NK-92 (cell line): ENCODE measurements around the gene ITGB2.
"Not testable (repeated sequence)": the region's sequence is repeated elsewhere in the genome, so short reads cannot be mapped to it uniquely, and the experiment has no call there.

Experiments
- DNase-seq: peaks from one replicate; lab custom pipeline; 2025; ENCODE audit not compliant: unreplicated experiment; lab: John Stamatoyannopoulos, UW

ITGB2 gene

DNA sequence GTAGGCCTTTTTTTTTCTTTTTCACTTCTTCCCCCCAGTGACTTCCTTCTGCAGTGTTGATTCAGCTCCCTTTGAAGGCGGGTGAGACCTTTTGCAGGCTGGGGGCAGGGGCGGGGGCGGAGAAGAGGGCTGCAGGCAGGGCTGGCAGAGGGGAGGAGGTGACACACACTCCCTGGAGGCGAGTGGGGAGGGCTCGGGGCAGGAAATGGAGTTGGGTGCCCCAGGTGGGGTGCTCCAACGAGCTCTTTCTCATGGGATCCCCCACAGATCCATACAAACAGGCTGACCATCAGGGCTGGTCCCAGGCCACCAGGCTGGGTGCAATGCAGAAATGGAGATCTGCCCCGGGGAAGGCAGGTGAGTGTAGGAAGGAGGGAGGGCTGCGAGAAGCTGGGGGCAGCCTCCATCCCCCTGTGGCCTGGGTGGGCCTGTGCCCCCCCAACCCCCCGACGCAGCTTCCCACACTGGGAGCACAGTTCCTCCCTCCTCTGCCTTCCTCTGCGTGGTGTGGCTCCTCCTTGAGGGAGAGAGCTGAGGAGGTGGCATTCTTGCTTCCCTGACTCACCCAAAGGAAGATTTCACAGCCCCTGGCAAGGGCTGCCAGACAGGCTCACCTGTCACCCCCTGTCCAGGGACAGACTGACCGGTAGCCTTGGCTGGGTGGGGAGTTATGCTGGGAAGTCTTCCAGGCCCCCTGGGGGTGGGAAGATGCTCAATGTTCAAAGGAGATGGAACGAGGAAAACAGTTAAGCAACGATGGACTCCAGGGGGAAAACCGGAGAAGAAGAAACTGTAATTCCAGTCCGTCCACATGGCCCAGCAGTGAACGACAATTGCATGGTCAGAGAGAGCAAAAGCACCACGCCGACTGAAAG lies 7.1 kb upstream of the ITGB2 start:
- DNase-seq: no peak

DNA sequence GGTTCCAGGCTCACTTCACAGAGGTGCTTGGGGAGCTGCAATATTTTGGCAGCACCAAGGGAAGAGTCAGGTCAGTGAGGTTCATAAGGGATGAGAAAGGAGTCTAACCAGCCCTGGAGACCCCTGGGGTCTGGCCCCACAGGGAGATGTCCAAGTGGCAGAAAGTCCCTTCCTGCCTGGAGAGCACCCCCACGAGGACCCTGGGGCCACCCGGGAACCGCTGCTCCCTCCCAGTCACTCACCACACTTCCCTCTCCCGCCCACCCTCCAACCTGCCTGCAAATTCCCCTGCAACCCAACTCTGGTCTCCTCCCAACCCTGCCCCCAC lies 6.5 kb upstream of the ITGB2 start:
- DNase-seq: no peak

DNA sequence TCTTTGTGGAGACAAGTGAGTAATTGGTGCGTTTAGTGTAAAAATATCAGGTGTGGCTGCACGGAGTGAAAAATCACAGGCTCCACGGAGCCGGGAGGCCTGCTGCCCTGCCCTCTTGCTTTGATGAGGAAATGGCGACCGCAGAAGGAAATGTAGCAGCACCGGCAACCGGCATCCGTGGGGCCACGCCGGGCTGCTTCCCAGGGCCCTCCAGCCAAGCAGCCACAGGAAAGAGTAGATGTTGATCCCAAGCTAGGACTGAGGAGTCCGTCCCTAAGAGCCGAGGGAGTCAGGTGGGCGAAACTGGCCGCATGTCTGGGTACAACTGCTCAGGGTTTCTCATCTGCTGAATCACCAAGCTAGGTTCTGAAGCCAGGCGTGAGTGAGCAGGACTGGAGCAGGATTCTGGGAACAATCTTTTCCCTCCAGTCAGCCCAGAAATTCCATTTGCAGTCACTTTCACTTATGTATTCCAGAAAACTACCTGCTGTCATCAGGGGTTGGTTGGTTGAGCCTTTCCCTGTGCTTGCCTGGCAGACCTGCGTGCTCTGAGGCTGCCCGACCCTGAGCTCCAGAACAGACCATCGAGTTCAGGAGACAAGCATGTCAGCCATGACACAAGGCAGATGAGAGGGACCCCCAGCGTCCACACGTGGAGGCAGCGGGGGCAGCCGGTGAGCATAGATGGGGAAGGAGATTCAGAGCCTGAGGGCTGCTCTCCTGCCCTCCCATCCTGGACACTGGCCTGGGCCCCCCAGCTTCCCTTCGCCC lies 5.8 kb upstream of the ITGB2 start:
- no peak for DNase-seq

DNA sequence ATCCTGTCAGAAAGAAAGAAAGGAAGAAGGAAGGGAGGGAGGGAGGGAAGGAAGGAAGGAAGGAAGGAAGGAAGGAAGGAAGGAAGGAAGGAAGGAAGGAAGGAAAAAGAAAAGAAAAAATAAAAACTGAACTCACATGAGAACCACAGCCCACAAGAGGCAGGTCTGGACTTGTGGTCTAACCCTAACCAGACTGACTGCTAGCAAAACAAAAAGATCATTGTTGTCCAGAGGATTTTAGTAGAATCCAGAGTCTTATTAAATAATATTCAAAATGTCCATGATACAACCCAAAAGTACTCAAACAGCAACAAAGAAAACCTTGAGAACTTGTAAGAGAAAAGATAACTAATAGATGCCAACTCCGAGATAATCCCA lies 4.7 kb upstream of the ITGB2 start:
- DNase-seq: no peak

DNA sequence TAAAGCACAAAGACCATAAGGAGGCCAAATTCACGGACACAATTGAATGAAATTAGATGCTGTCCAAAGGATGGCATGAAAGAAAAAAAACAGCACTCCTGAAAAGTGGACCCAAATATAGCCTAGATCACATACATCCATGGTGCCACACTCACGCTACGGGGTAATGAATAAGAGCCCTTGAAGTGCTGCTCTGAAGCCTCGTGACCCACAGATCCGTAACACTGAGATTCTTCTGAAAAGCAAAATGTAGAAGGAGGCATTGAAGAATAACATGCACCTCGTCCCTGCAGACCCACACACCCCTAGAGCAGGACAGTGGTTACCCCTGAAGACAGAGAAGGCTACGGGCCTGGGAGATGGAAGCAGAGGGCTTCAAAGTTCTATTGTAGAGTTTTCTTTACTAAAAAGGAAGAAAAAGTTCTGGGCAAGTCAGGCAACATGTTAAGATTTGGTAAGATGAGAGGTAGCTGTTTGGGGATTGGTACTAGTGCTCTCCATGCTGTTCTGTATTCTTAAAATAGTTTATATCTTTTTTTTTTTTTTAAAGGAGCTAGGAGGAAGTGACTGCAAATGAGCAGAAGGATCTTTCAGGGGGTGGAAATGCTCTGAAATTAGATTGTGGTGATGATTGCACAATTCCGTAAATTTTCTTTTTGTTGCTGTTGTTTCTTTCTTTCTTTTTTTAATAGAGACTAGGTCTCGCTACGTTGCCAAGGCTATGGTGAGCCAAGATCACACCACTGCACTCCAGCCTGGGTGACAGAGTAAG lies 4.1 kb upstream of the ITGB2 start:
- DNase-seq: no peak

DNA sequence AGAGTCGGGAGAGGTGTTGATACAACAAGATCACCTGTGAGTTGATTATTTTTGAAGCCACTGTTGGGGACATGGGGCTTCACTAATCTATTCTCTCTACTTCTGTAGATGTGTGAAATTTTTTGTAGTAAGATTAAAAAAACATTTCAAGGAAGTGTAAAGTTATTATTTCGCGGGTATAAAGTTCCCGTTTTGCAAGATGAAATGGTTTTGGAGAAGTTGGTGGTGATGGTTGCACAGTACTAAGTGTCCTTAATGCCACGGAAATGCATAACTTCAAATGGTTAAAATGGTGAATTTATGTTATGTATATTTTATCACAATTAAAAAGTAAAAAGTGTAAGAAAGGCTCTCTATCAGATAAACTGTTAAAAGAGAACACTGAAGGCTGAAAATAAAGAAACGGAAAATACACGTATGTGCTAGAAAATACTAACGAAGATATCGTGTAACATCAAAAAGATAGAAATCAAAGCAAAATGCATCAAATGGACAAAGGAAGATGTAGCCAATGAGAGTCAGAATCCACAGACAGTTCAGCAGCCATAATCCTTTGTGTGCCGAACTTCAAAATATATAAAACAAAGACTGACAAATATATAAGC lies 2.9 kb upstream of the ITGB2 start:
- DNase-seq: no peak

DNA sequence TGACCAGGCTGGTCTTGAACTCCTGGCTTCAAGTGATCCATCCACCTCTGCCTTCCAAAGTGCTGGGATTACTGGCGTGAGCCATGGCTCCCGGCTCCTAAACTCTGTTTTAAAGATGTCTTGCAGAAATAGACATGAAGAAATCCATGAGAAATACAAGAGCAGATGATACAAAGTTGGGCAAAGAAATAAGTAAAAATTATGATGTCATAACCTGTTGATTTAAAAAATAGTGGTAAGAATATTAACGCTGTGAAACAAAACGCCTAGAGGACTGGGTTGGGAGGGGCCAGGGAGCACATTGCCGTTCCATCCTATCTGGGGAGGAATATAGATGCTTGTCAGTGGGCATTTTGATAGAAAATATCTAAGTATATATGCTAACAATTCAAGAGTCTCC lies 1.2 kb upstream of the ITGB2 start:
- DNase-seq: no peak

DNA sequence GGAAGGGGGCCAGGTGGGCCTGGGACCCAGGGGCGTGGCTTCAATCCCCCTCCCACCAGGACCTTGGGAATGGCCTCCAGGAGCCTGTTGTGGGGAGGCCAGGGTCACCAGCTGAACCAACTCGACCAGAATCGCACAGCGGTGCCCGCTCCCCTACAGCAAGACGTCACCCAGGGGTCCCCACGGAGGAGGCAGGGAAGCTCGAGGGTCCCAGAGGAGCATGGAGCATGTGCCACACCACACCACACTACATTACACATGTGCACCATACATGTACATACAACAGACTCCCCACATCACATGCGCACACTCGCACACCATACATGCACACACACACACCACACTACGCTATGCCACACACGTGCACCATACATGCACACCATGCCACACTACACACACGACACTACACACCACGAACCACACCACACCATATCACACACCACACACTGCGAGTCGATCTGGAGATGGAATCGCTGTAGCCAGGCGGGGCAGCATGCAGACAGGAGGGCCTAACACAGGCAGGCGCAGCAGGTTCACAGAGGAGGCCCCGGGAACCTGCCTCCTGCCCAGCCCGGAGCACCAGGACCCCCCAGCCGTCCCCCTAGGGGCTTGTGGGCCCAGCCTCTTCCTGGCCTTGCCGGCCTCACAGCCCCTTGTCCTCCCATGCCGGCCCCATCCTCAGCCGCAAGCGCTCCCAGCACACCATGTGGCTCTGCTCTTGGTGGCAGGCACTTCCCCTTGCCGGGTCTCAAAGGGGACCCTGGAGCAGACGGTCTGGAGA lies 596 bp downstream of the ITGB2 start:
- DNase-seq: no peak

DNA sequence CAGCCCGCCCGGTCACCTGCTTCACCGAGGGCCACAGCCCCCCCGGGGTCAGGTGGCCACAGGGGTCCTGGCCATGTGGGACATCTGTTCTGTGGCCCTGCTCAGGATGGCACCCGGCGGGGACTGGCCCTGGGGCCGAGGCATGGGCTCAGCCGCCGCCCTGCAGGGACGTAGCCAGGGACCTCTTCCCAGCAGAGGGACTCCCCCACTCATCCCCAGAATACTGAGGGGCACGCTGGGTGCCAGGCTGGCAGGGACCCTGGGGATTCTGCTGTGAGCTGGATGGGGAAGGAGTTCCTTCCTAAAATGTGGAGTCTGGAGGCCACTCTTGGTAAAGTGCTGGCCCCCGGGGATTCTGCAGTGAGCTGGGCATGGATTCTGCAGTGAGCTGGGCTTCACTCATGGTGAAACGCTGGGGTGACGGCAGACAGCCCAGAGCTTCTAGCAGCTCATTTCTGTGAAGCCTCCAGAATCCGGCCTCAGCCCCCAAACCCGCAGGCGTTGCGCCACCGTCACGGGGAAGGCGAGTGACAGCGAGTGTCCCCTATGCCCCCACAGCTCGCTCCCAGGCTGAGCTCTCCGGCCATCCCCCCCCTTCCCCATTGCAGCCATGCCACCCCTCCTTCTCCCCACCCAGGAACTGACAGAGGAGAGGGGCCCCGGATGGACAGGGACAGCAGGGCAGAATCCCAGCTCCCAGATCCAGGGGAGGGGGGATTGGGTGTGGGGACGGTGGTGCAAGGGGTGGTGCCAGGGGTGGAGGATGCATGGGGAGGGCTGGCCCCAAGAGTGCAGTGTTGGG lies 1.4 kb downstream of the ITGB2 start:
- DNase-seq: no peak

DNA sequence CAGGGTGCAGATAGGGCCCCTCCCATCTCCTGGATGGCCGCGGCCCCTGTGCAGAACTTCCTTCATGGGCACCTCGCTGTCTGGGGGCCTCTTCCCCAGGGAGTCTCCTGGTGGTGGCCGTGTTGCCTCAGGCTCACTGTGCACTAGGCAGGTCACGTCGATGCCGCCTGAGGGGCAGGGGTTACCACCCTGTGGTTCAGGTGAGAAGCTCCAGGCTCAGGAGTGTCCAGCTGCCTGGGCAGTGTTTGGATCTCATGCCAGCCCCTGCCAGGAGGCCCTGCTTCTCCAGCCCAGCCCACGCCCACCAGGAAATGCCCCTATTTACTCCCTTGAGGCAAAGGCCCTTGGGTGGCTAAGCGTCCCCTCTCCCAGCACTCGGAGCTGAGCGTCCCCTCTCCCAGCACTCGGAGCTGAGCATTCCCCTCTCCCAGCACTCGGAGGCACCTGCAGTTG lies 2.1 kb downstream of the ITGB2 start:
- DNase-seq: no peak

DNA sequence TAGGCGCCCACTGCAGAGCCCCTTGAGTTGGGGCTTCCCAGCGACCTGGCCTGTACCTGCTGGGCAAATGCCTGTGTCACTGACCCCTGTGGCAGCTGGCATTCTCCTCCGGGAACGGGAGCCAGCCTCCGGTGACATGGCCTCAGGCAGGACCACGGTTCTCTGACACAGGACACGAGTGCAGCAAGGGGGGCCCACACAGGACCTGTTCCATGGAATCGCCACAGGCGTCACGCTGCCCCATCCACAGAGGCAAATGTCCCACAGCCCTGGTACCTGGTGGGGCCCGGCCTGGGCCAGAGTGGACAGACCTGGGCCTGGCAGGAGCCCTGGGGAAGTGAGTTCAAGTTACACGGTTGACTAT lies 2.6 kb downstream of the ITGB2 start:
- no peak for DNase-seq

DNA sequence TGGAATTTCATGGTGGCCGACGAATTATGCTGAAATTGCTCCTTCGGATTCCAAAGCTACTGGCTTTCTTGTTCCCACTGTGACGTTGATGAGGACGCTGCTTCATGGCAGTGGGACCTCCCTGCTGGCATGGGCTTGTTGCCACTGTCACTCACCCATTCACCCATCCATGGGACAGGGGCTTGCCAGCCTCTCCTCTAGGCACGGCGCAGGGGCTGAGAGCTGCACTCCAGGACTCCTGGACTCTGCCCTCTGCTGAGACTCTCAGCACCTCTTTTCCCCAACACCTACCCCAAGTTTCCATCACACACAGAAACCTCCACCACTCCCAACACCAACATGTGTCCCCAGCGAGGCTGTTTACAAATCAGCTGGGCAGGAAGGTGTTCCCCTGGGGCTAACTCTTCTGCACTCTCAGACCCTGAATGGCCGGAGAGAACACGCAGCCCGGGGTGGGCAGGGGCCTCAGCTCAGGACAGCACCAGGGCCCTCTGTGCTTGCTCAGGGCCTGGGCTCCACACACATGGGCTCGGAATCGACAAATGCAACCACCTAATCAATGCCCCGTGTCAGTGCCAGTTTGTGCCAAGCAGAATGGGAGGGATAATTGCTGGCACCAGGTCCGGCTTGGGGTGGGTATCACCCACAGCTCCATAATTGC lies 3.1 kb downstream of the ITGB2 start:
- no peak for DNase-seq

DNA sequence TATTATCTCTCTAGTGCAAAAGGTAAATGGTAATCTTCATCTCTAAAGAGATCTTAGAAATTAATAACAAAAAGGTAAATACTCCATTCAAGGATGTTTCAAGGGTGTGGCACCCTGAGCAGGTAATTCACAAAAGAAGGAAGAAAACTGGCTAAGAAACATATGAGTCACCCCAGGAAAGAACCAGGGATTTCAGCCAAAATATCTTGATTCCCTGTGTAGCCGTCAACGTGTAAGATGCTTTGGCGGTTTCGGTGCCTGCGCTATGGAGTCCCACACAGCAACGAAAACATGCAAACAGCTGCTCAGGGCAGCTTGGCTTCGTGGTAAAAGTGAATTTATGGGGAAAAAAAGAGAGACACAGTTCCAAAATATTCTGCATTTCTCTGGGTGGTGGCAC lies 3.7 kb downstream of the ITGB2 start:
- DNase-seq: no peak

DNA sequence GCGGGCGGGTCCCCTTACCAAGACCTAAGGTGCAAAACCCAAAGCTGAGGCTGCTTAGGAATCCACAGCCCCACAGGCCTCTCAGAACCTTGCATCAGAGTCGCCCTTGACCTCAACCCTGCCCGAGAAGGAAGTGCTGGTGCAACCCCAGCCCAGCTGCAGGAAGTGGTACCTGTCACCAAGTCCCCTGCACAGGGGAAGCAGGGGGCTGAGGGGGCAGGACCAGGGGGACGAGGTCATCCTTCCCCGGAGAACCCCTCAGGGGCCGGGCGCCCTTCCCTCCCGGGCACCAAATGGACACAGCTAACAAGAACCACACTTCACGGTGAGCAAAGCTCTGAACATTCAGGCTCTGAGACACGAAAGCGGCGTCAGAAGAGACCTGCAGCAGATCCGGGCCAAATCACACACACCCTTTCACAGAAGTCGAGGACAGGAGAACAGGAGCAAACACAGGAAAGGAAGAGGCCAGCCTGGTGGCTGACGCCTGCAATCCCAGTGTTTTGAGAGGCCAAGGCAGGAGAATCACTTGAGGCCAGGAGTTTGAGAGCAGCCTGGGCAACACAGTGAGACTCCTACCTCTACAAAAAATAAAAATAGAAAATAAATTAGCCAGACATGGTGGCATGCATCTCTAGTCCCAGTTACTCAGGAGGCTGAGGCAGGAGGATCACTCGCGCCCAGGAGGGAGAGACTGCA lies 6.4 kb downstream of the ITGB2 start:
- DNase-seq: no peak

DNA sequence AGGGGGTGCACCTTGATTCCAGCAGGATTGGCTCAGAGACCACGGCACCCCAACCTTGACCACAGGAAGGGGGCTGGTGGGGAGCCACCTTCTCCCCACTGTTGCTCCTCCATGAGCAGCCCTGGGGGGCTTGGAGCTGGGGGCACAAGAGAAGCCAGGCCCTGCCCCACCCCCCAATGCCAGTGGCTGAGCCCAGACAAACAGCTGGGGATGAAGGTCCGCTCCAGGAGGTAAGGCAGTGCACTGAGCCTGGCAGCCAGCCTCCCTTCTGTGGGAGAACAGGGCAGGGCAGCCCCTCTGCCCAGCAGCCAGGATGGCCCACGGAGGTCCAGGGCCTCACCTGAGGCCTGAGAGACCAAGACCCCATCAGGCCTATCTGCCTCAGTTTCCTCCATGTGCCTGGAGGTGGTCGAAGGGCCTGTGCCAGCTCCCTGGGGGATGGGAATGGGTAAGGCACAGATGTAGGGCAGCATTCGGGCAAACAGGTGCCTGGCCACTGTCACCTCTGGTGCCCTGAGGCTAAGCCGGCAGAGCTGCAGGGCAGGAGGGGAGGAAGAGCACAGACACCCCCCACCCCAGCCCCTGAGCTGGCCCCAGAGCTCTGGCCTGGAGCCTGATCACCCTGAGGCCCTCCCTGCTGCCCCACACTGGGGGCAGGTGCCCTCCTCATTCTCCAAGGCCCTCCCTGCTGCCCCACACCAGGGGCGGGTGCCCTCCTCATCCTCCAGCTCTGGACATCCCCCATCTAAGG lies 7.1 kb downstream of the ITGB2 start:
- no peak for DNase-seq

DNA sequence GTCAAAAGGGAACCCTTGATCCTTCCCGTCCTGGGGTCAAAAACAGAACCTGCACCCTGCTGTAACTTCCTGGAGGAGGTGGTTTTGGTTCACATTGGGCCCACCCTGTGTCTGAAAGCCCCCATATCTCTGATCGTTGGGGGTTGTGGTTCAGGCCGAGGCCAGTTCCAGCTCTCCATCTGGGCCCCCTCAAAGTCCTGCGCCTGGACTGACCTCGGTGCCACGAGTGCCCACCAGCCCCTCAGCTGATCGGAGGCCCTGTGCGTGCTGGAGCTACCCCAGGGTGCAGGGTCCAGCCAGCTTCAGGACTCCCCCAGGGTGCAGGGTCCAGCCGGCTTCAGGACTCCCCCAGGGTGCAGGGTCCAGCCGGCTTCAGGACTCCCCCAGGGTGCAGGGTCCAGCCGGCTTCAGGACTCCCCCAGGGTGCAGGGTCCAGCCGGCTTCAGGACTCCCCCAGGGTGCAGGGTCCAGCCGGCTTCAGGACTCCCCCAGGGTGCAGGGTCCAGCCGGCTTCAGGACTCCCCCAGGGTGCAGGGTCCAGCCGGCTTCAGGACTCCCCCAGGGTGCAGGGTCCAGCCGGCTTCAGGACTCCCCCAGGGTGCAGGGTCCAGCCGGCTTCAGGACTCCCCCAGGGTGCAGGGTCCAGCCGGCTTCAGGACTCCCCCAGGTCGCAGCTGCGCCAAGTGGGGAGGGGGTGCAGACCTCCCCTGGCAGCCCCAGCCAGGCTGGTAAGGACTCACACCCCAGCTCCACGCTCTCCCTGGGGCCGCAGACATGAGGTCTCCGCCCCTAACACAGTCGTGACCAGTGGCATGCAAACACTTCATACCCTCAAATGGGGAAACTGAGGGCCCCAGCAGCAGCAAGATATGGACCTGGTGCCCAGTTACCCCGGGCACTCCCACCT lies 7.9 kb downstream of the ITGB2 start:
- DNase-seq: not testable (repeated sequence)

DNA sequence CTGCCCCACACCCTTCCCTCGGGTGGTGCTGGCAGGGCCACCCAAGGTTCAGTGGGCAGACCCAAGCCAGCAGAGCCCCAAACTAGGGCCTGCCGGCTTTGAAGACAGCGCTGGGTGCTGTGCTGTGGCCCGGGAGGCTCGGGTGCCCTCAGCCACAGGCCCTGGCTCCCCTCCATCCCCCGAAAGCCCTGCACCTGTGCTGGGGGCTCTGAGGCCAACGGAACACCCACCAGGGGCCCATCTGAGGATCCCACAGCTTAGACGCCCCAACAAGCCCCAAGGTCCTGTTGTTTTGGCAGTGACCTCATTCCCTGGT lies 8.6 kb downstream of the ITGB2 start:
- DNase-seq: no peak
